Measurements from ENCODE around the gene SRPRB.

Gene SRPRB

GRCh38 chr3:133838916-133839800, 33.5 kb downstream of the SRPRB start:
- Histone ChIP-seq H3K4me3 (ENCODE audit: low read depth, low read length) (no peak overlapping the region), H3K9me3 (ENCODE audit: severe bottlenecking) (no peaks in the 10 kb centered on the region), H3K27me3 (ENCODE audit: insufficient read depth, low read depth, severe bottlenecking) (peaks cover 28% of the 10 kb centered on the region), H3K36me3 (no peaks in the 10 kb centered on the region), H3K27ac (no peak overlapping the region)
- TF ChIP-seq, protein P1, sequence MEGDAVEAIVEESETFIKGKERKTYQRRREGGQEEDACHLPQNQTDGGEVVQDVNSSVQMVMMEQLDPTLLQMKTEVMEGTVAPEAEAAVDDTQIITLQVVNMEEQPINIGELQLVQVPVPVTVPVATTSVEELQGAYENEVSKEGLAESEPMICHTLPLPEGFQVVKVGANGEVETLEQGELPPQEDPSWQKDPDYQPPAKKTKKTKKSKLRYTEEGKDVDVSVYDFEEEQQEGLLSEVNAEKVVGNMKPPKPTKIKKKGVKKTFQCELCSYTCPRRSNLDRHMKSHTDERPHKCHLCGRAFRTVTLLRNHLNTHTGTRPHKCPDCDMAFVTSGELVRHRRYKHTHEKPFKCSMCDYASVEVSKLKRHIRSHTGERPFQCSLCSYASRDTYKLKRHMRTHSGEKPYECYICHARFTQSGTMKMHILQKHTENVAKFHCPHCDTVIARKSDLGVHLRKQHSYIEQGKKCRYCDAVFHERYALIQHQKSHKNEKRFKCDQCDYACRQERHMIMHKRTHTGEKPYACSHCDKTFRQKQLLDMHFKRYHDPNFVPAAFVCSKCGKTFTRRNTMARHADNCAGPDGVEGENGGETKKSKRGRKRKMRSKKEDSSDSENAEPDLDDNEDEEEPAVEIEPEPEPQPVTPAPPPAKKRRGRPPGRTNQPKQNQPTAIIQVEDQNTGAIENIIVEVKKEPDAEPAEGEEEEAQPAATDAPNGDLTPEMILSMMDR (IDR thresholded peaks at IDR 0.05; ENCODE audit: low read depth, low read length), result no peak
- DNase-seq, result no peak

DNA sequence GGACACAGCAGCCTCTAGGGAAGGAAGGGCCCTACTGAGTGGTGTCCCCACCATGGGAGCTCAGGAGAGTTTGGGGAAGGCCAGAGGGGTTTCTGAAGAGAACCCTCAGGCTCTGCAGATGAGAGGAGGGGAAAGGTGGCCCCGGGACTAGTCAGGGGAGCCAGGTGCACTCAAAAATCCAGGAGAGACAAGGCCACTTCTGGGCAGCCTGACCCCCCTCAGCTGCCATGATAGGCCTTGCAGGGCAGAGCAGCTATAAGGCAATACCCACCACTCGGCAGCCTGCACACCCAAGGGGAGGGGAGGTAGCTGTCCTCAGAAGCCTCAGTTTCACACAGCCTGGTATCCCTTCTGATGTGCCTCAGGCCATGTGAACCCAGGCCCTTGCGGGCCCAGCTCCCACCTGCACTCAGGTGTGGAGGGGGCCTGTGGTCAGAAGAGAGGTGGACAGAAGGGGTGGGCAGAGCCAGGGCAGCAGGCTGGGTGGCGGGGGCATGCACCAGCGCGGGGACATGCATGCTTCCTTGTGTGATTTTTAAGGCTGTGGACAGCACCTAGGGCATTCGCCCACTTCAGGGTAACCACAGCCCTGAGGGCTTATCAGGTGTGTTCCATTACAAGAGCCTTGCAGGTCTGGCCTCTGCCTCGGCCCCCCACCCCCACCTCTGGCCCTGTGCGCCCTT, 34.6 kb downstream of the SRPRB start:
- DNase-seq, result no peak
- H3K27ac ChIP-seq, result no peak overlapping the region
- no peaks in the 10 kb centered on the region for H3K9me3 ChIP-seq (ENCODE audit: severe bottlenecking)
- TF ChIP-seq, protein P1 (IDR thresholded peaks at IDR 0.05; ENCODE audit: low read depth, low read length), result no peak
- H3K4me3 ChIP-seq (ENCODE audit: low read depth, low read length), result no peak overlapping the region
- H3K36me3 ChIP-seq, result no peaks in the 10 kb centered on the region
- peaks cover 35% of the 10 kb centered on the region for H3K27me3 ChIP-seq (ENCODE audit: insufficient read depth, low read depth, severe bottlenecking)

GRCh38 chr3:133840767-133841166, 35.2 kb downstream of the SRPRB start:
- H3K27me3 ChIP-seq (ENCODE audit: insufficient read depth, low read depth, severe bottlenecking), result peaks cover 35% of the 10 kb centered on the region
- TF ChIP-seq, protein P1 (IDR thresholded peaks at IDR 0.05; ENCODE audit: low read depth, low read length), result no peak
- H3K27ac ChIP-seq, result no peak overlapping the region
- no peak overlapping the region for H3K4me3 ChIP-seq (ENCODE audit: low read depth, low read length)
- no peaks in the 10 kb centered on the region for H3K9me3 ChIP-seq (ENCODE audit: severe bottlenecking)
- H3K36me3 ChIP-seq, result no peaks in the 10 kb centered on the region
- no peak for DNase-seq

GRCh38 chr3:133841196-133841595, 35.6 kb downstream of the SRPRB start:
- TF ChIP-seq, protein P1 (IDR thresholded peaks at IDR 0.05; ENCODE audit: low read depth, low read length), result no peak
- Histone ChIP-seq H3K27me3 (ENCODE audit: insufficient read depth, low read depth, severe bottlenecking) (peaks cover 35% of the 10 kb centered on the region), H3K36me3 (no peaks in the 10 kb centered on the region), H3K9me3 (ENCODE audit: severe bottlenecking) (no peaks in the 10 kb centered on the region), H3K27ac (no peak overlapping the region), H3K4me3 (ENCODE audit: low read depth, low read length) (no peak overlapping the region)
- DNase-seq, result no peak

GRCh38 chr3:133842158-133842557, 36.5 kb downstream of the SRPRB start:
- H3K9me3 ChIP-seq (ENCODE audit: severe bottlenecking), result no peaks in the 10 kb centered on the region
- no peak overlapping the region for H3K4me3 ChIP-seq (ENCODE audit: low read depth, low read length)
- peaks cover 35% of the 10 kb centered on the region for H3K27me3 ChIP-seq (ENCODE audit: insufficient read depth, low read depth, severe bottlenecking)
- H3K27ac ChIP-seq, result no peak overlapping the region
- no peaks in the 10 kb centered on the region for H3K36me3 ChIP-seq
- TF ChIP-seq, protein P1 (IDR thresholded peaks at IDR 0.05; ENCODE audit: low read depth, low read length), result no peak
- no peak for DNase-seq

Data from WERI-Rb-1 (cell line).